Measurements from ENCODE around the gene CITED1. TPM values are rescaled to one million over a fixed set of nuclear protein-coding genes. Genes with fewer than 3 reads are reported as not detected.
"Not testable (repeated sequence)": the region's sequence is repeated elsewhere in the genome, so short reads cannot be mapped to it uniquely, and the experiment has no call there.

The CITED1 gene
- total RNA-seq: not detected

GRCh38 chrX:72305286-72306084 is at the start of gene CITED1:
TSS of gene CITED1 (minus strand) at chrX:72305914. CDS start at chrX:72302869, 3,045 bp downstream.
- no peak for ATAC-seq
- DNase-seq (ENCODE audit: low spot score): no peak

- DNase-seq (ENCODE audit: low spot score): no peak
- ATAC-seq: no peak
These were observed 47.1 kb upstream of the CITED1 start for GRCh38 chrX:72352786-72353185.

- no peak for DNase-seq (ENCODE audit: low spot score)
- ATAC-seq: no peak
These were observed 46.1 kb upstream of the CITED1 start for GRCh38 chrX:72351606-72352334.

- ATAC-seq: no peak
- DNase-seq (ENCODE audit: low spot score): no peak
These were observed 43.5 kb upstream of the CITED1 start for GRCh38 chrX:72349190-72349589.

GRCh38 chrX:72348247-72348979 is 42.7 kb upstream of the CITED1 start:
- ATAC-seq: no peak
- DNase-seq (ENCODE audit: low spot score): no peak

GRCh38 chrX:72347366-72347765 is 41.7 kb upstream of the CITED1 start:
- DNase-seq (ENCODE audit: low spot score) (no peak), ATAC-seq (no peak)

- no peak for ATAC-seq
- no peak for DNase-seq (ENCODE audit: low spot score)
These were observed 40.7 kb upstream of the CITED1 start for GRCh38 chrX:72346302-72346949.

- ATAC-seq (no peak), DNase-seq (ENCODE audit: low spot score) (no peak)
These were observed 34.9 kb upstream of the CITED1 start for GRCh38 chrX:72340626-72341025.

GRCh38 chrX:72340041-72340440 is 34.3 kb upstream of the CITED1 start:
- ATAC-seq (no peak), DNase-seq (ENCODE audit: low spot score) (no peak)

GRCh38 chrX:72330131-72330530 is 24.4 kb upstream of the CITED1 start:
- ATAC-seq (no peak), DNase-seq (ENCODE audit: low spot score) (no peak)

GRCh38 chrX:72326605-72327300 is 21.0 kb upstream of the CITED1 start:
- no peak for DNase-seq (ENCODE audit: low spot score)
- ATAC-seq: no peak

GRCh38 chrX:72319651-72320050 is 13.9 kb upstream of the CITED1 start:
- ATAC-seq; DNase-seq (ENCODE audit: low spot score): not testable (repeated sequence)

- ATAC-seq (no peak), DNase-seq (ENCODE audit: low spot score) (no peak)
These were observed 11.4 kb upstream of the CITED1 start for GRCh38 chrX:72317139-72317538.

- ATAC-seq: no peak
- no peak for DNase-seq (ENCODE audit: low spot score)
These were observed 10.8 kb upstream of the CITED1 start for GRCh38 chrX:72316408-72317110.

- DNase-seq (ENCODE audit: low spot score) (no peak), ATAC-seq (no peak)
These were observed 9.2 kb upstream of the CITED1 start for GRCh38 chrX:72314881-72315280.

GRCh38 chrX:72313707-72314641 is 8.3 kb upstream of the CITED1 start:
- no peak for ATAC-seq

GRCh38 chrX:72312311-72312940 is 6.7 kb upstream of the CITED1 start:
- DNase-seq (ENCODE audit: low spot score) (no peak), ATAC-seq (no peak)

More at GRCh38 chrX:72313707-72314641, 8.3 kb upstream of the CITED1 start:
- no peak for DNase-seq (ENCODE audit: low spot score)

Data from left lobe of liver (tissue), 2 donors.